H1 (cell line): ENCODE results near the gene OLR1. TPM values are rescaled to one million over a fixed set of nuclear protein-coding genes. Genes with fewer than 3 reads are reported as not detected.

ENCODE experiments used
- BACH1 ChIP-seq: IDR thresholded peaks from 2 replicates; pipeline ENCODE4 v1.6.1; 2012; ENCODE audit warnings: low read length, improper control_type of control experiment
- CBX5 ChIP-seq: fragments of 300-800, 300-1000 bp; sonication (generic); IDR thresholded peaks from 2 replicates; pipeline ENCODE4 v1.7.1; 2016; ENCODE audit warnings: antibody characterized with exemption, low read length, low read depth
- CREB1 ChIP-seq: IDR thresholded peaks from 2 replicates; pipeline ENCODE4 v1.6.1; 2012; ENCODE audit warnings: inconsistent platforms
- E2F6 ChIP-seq: IDR thresholded peaks from 2 replicates; pipeline ENCODE4 v1.6.1; 2012; ENCODE audit warnings: inconsistent platforms
- KDM5A ChIP-seq: fragments of 200-600 bp; IDR thresholded peaks from 2 replicates; pipeline ENCODE4 v1.7.1; 2012; ENCODE audit warnings: mild to moderate bottlenecking, low read length, inconsistent platforms, mixed read lengths
- NANOG ChIP-seq: IDR thresholded peaks from 2 replicates; pipeline ENCODE4 v1.6.1; 2011; ENCODE audit warnings: low read length, low read depth, mild to moderate bottlenecking, inconsistent platforms; ENCODE audit not compliant: insufficient read depth, poor library complexity, severe bottlenecking
- SIRT6 ChIP-seq: IDR thresholded peaks from one replicate; pipeline ENCODE4 v1.7.1; 2012; ENCODE audit warnings: low read length, inconsistent platforms
- SP2 ChIP-seq: IDR thresholded peaks from 2 replicates; pipeline ENCODE4 v1.6.1; 2012; ENCODE audit warnings: mild to moderate bottlenecking, low read length, inconsistent platforms
- SP4 ChIP-seq: IDR thresholded peaks from 2 replicates; pipeline ENCODE4 v1.6.1; 2012; ENCODE audit warnings: low read length, inconsistent platforms
- SRF ChIP-seq: IDR thresholded peaks from 2 replicates; pipeline ENCODE4 v1.6.1; 2011; ENCODE audit warnings: mild to moderate bottlenecking, low read depth, low read length, moderate library complexity
- TAF1 ChIP-seq: IDR thresholded peaks from 2 replicates; pipeline ENCODE4 v1.6.1; 2011; ENCODE audit warnings: mild to moderate bottlenecking, low read depth, low read length
- TBP ChIP-seq: IDR thresholded peaks from 2 replicates; pipeline ENCODE4 v1.6.1; 2011; ENCODE audit warnings: low read depth, low read length, improper control_type of control experiment
- TCF12 ChIP-seq: IDR thresholded peaks from 2 replicates; pipeline ENCODE4 v1.6.1; 2011; ENCODE audit warnings: low read depth, mild to moderate bottlenecking, low read length
- polyA plus RNA-seq, 7 experiments: library from polyadenylated mRNA; depleted of rRNA in 3 of 7; stranded (reverse) in 5 of 7; unstranded in 2 of 7; fragments of >200 nt in 5 of 7; fragments of 200-250 nt in 2 of 7; gene quantifications; 1 replicate in 5 of 7; 2 replicates in 1 of 7; 4 replicates in 1 of 7; pipeline versions ENCODE4 v1.2.1 to v1.2.3, GENCODE V29; 2011 to 2013; ENCODE audit warnings: missing spikeins in 2 of 7, mixed read lengths in 2 of 7
- total RNA-seq: library from RNA; stranded (reverse); fragmentation: NEBNext Ultra II Directional; extraction: Animal tissue kit (Norgen Biotek cat#: 25700); gene quantifications from 2 replicates; pipeline ENCODE4 v1.2.1, GENCODE V29; 2021
- TF ChIP-seq, protein P1 (sequence below): fragments of 300-600 bp; sonication (generic); IDR thresholded peaks from 2 replicates; pipeline ENCODE4 v1.7.1; 2012; ENCODE audit warnings: low read length, moderate library complexity, mild to moderate bottlenecking, inconsistent platforms; ENCODE audit not compliant: insufficient replicate concordance

OLR1 gene
- total and polyA plus RNA-seq, 2 of the 8 experiments (the other 6 are each of a cell fraction or from before 2014, with no cell fraction given), result not detected

- TF ChIP-seq, protein P1, sequence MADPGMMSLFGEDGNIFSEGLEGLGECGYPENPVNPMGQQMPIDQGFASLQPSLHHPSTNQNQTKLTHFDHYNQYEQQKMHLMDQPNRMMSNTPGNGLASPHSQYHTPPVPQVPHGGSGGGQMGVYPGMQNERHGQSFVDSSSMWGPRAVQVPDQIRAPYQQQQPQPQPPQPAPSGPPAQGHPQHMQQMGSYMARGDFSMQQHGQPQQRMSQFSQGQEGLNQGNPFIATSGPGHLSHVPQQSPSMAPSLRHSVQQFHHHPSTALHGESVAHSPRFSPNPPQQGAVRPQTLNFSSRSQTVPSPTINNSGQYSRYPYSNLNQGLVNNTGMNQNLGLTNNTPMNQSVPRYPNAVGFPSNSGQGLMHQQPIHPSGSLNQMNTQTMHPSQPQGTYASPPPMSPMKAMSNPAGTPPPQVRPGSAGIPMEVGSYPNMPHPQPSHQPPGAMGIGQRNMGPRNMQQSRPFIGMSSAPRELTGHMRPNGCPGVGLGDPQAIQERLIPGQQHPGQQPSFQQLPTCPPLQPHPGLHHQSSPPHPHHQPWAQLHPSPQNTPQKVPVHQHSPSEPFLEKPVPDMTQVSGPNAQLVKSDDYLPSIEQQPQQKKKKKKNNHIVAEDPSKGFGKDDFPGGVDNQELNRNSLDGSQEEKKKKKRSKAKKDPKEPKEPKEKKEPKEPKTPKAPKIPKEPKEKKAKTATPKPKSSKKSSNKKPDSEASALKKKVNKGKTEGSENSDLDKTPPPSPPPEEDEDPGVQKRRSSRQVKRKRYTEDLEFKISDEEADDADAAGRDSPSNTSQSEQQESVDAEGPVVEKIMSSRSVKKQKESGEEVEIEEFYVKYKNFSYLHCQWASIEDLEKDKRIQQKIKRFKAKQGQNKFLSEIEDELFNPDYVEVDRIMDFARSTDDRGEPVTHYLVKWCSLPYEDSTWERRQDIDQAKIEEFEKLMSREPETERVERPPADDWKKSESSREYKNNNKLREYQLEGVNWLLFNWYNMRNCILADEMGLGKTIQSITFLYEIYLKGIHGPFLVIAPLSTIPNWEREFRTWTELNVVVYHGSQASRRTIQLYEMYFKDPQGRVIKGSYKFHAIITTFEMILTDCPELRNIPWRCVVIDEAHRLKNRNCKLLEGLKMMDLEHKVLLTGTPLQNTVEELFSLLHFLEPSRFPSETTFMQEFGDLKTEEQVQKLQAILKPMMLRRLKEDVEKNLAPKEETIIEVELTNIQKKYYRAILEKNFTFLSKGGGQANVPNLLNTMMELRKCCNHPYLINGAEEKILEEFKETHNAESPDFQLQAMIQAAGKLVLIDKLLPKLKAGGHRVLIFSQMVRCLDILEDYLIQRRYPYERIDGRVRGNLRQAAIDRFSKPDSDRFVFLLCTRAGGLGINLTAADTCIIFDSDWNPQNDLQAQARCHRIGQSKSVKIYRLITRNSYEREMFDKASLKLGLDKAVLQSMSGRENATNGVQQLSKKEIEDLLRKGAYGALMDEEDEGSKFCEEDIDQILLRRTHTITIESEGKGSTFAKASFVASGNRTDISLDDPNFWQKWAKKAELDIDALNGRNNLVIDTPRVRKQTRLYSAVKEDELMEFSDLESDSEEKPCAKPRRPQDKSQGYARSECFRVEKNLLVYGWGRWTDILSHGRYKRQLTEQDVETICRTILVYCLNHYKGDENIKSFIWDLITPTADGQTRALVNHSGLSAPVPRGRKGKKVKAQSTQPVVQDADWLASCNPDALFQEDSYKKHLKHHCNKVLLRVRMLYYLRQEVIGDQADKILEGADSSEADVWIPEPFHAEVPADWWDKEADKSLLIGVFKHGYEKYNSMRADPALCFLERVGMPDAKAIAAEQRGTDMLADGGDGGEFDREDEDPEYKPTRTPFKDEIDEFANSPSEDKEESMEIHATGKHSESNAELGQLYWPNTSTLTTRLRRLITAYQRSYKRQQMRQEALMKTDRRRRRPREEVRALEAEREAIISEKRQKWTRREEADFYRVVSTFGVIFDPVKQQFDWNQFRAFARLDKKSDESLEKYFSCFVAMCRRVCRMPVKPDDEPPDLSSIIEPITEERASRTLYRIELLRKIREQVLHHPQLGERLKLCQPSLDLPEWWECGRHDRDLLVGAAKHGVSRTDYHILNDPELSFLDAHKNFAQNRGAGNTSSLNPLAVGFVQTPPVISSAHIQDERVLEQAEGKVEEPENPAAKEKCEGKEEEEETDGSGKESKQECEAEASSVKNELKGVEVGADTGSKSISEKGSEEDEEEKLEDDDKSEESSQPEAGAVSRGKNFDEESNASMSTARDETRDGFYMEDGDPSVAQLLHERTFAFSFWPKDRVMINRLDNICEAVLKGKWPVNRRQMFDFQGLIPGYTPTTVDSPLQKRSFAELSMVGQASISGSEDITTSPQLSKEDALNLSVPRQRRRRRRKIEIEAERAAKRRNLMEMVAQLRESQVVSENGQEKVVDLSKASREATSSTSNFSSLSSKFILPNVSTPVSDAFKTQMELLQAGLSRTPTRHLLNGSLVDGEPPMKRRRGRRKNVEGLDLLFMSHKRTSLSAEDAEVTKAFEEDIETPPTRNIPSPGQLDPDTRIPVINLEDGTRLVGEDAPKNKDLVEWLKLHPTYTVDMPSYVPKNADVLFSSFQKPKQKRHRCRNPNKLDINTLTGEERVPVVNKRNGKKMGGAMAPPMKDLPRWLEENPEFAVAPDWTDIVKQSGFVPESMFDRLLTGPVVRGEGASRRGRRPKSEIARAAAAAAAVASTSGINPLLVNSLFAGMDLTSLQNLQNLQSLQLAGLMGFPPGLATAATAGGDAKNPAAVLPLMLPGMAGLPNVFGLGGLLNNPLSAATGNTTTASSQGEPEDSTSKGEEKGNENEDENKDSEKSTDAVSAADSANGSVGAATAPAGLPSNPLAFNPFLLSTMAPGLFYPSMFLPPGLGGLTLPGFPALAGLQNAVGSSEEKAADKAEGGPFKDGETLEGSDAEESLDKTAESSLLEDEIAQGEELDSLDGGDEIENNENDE, result no peak
- TF ChIP-seq CBX5, result no peak
- TF ChIP-seq CREB1, result no peak
- TF ChIP-seq E2F6, result no peak
- TF ChIP-seq SP4, result no peak
- no peak for TF ChIP-seq KDM5A
- TF ChIP-seq SRF, result no peak
- TF ChIP-seq TBP, result no peak
- TF ChIP-seq NANOG, result no peak
- no peak for TF ChIP-seq SP2
- no peak for TF ChIP-seq SIRT6
- TF ChIP-seq TAF1, result no peak
- TF ChIP-seq TCF12, result no peak
- TF ChIP-seq BACH1, result no peak
Observed at GRCh38 chr12:10170216-10170615, 1.7 kb downstream of the OLR1 start (continued).
